HG03175 (cell line): ENCODE results near the gene NMRK1.

Experiments used
- ATAC-seq: cut with Tn5 transposase; IDR thresholded peaks from one replicate; pipeline ENCODE4 v1.9.1; 2021; ENCODE audit warnings: mild to moderate bottlenecking, moderate library complexity; ENCODE audit not compliant: unreplicated experiment

Gene NMRK1

DNA sequence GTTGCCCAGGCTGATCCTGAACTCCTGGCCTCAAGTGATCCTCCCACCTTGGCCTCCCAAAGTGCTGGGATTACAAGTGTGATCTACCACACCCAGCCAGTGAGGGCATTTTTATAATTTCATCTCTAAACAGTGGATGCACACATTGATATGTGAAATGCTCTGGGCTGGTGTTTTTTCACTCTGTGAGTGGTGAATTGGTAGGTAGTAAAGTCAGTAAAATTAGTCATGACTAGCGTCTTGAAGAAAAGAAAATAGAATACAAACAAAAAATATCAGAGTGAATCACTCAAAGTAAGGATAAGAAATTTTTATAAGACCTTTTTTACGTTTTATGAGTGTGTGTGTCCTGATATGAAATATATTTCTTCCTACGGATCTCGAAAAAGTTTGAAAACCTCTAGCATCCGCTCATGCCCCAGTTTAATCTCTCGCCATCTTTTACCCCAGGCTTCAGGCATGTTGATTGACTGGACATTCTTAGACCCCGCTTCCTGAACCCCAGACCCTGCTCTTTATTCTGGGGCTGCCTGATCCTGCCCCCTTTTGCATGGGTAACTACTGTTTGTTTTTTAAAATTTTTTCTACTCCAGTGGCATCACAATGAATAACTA, 14.3 kb upstream of the NMRK1 start:
- no peak for ATAC-seq

DNA sequence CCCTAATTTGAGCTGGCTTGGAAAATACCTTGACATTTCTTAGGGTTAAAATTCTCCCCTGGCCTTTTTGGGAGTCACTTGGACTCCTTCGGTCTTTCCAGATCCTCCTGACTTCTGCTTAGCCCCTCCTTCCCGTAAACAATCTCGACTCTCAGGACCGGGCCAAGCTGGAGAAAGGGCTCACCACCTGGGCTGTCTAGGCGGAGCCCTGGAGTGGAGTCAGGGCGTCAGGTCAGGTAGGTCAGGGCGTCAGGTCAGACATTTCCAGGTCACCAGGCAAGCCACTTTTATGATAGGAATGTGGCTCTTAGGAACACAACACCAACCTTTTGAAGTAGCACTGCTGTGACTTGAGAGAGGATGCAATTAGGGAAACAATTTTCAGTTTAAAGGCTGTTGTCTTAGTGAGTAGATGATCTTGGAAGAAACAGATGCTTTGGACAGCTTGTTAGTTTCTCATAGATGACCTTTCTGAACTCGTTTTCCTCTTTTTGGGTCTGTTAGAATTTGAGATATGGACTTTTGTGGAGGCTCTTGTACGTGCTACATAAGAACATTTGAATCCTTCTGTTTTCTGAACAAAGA, 13.1 kb upstream of the NMRK1 start:
- ATAC-seq = no peak

DNA sequence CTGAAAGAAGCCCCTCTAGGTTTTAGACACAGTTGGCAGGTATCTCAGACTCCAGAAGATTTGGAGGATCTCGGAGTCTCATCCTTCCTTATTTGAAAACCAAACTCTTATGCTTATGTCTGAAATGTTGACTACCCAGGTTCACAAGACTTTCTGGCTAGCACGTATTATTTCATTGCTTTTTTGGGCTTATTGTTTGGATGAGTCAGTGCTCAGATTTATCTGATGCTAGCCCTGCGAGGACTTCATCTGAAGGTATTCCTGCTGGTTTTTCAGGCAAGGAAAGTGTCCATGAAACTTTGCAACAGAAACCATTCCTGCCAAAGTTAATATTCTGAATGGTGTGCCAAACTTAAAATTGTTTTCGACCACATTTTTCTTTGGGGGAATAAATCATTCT, 8.8 kb upstream of the NMRK1 start:
- no peak for ATAC-seq

DNA sequence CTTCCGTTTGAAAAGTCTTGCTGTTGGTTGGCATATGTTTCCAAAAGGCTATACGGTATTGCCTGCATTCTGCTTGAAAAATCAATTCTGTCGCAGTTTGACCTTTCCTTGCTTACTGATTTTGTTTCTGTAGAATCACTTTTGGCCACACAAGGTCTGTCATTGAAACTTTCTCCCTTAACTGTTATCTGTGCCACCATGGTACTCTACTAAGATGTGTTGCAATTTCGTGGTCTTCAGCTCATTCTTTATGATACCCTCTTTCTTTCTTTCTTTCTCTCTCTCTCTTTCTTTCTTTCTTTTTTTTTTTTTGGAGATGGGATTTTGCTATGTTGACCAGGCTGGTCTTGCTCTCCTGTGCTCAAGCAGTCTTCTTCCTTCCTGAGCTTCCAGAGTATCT, 4.8 kb upstream of the NMRK1 start:
- ATAC-seq = no peak

DNA sequence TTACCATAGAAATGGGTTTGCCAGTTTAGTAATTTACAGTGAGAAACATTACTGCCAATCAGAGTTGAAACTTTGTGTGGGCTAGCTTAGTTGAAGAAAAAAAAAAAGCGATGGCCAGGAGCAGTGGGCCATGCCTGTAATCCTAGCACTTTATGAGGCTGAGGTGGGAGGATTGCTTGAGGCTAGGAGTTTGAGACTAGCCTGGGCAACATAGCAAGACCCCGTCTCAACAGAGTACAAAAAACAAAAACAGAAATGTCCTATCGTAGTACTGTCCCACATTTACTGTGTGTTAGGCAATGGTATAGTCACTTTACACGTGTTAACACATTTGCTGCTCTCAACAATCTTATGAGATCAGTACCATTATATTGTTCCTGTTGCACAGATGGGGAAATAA, 2.6 kb upstream of the NMRK1 start:
- ATAC-seq = no peak

DNA sequence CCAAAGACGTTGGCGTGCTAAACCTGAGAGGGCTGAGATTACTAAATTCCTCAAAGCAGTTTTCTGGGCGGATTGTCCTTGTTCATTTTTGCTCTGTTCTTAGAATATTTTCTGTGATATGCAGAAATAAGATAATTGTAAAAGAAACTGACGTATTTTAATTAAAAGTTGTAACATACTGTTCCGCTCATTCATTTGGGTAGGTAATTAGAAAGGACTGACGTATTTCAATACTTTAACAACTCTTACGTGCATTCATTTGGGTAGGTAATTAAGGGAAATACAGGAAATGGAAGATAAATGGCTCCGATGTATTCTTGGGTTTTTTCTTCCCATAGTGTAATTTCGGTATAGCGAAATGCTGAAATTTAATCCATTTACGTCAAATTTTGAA, 1.4 kb upstream of the NMRK1 start:
- ATAC-seq = no peak

DNA sequence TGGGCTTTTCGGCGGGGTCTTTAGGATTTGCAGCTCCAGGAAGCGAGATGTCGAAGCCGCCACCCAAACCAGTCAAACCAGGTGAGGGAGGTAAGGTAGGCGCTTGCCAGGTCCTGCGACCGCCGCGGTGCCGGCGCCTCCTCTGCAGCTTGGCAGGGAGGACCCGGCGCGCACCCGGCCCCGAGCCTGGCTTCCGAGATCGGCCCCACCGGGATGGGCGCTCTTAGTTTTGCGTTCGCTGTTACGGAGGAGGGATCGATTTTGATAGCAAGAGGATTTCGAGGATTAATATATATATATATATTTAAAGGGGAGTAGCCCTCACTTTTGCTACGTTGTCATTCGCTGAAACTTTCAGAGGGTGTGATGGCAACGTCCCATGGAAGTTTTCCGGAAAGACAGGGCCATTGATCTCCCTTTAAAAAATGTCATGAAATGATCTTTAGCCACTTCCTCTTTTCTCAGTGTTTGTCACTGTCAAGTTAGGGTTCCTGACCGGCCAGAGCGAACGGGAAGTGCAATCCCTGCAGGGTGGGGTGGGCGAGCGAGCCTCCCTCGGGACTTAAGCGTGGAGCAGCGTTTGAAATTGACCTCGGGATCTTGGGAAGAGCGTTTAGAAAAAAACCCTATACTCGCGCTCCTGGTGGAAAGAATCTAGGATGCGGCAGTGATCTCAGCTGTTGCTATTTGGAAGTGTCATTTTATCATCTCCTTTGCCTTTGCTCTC, 854 bp upstream of the NMRK1 start:
- ATAC-seq = peak; percentile 43

DNA sequence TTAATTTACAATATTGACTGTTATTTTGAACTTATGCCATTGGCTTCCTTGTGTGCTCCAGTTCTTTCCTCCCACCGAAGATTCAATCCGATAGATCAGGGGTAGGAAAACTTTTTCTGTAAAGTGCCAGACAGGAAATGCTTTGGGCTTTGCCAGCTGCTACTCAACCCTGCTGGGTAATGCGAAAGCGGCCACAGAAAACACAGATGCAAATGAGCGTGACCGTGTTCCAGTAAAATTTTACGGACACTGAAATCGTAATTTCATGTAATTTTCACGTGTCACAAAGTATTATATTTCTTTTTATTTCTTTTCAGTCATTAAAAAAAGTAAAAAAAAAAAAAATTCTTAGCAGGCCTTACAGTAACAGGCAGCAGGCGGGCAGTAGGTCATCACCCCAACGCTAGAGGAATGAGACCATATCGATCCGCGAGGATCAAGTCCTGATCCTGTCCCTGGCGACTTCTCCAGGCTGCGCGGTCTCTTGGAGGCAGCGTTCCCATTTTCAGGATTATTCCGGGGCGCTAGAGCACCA, 599 bp downstream of the NMRK1 start:
- peak; percentile 32 for ATAC-seq

DNA sequence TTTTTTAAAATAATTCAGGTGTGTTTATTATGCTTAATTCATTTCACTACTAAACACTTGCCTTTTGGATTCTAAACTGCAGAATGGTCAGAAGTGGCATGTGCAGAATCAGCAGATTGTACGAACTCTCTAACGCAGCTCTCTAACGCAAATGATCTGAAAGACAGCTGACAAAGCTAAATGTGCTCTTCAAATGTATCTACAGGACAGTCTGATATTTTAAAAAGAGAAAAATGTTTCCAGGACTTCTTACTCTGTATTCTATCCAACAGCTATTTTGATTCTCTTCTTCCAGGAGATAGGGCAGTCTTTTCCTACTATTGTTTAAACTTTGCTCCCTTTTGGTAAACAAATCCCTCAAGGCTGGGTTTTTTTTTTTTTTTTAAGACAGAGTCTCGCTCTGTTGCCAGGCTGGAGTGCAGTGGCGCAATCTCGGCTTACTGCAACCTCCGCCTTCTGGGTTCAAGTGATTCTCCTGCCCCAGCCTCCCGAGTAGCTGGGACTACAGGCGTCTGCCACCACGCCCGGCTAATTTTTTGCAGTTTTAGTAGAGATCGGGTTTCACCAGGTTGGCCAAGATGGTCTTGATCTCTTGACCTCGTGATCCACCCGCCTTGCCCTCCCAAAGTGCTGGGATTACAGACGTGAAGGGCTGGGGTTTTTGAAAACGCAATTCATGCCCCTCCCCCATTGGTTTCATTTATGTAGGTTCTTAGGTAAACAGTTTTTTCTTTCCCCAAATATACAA, 1.2 kb downstream of the NMRK1 start:
- ATAC-seq = no peak

DNA sequence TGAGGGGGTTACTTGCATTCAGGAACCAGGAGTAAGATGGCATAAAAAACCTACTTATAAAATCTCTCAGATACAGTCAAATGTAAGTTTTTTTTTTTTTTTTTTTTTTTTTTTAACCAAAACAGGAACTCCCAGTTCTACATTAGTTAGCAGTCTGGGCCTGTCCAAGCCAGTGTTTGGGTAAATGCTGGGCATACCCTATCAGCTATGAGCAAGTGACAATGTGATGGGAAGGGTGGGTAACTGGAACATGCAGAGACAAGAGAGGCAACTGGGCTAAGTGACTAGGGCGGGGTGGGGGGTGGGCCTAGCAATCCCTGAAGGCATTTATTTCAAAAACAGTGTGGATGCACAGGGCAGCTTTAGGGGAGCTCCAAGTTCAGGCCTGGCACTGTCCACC, 2.3 kb downstream of the NMRK1 start:
- ATAC-seq = no peak

DNA sequence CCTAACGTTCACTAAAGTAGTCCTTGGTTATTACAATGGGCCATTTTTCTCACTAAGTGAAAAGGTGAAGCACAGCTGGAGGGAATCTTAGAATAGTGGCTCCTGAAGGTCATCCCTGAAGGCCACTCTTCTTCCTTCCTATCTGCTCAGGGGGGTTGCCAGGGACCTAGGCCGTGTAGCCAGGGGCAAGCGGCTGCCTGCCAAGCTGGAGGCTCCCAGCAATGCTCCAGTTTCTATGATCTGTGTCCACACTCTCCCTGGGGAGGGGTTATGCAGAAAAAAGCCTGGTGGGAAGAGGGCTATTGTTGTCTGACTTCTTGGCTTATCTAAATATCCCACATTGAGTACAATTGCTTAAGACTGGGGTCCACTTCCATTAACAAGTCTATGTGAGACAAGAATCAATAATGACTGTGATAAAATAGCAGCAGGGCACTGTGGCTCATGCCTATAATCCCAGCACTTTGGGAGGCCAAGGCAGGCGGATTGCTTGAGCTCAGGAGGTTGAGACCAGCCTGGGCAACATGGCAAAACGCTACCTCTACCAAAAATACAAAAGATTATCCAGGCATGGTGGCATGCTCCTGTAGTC, 3.8 kb downstream of the NMRK1 start:
- no peak for ATAC-seq

DNA sequence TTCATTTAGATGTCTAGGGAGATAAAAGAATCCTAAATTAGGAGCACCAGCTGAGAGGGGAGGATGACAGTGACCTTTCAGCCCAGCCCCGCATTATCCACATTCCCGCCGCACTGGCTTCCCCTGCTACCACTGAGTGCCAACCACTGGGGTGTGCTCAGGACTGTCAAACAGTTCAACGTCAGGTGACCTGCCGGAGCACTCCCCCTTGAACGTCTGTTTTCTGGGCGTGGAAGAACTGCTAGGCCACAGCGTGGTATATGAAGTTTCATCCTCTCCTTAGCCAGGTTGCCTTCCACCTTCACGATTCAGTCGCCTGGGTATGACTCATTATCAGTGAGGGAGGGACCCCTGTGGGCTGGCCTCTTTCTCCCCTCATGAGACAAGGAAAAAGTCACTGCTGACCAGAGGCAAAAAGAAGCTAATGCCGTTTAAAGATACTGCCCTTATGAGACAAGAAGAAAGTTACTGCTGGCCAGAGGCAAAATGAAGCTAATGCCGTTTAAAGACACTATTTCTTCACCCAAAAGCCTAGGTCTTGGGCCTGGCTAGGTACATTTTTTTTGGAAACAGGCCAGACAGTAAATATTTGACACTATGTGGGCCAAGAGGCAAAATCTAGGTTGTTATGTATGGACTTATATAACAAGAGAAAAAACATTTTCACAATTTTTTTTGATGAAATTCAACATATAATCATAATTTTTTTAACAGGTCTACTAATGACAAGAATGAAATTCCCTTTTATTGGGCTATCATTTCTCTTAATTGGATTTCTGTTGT, 4.6 kb downstream of the NMRK1 start:
- ATAC-seq = no peak

DNA sequence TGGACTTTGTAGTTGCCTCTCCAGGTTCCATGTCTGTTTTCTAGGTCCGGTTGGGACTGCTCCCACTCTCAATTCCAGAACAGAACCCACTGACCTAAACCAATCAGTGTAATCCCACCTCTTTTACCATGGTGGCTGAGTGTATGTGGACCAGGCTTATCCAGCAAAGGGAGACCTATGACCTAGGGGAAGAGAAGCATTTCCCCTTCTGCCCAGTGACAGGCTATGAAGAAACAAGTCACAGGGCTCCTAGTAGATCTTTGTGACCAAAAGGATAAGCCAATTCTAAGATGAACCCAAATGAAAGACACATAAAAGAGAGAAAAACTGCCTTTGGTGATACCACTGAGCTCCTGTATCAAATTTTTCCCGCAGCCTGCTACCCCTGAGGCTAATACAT, 6.3 kb downstream of the NMRK1 start:
- ATAC-seq = no peak

DNA sequence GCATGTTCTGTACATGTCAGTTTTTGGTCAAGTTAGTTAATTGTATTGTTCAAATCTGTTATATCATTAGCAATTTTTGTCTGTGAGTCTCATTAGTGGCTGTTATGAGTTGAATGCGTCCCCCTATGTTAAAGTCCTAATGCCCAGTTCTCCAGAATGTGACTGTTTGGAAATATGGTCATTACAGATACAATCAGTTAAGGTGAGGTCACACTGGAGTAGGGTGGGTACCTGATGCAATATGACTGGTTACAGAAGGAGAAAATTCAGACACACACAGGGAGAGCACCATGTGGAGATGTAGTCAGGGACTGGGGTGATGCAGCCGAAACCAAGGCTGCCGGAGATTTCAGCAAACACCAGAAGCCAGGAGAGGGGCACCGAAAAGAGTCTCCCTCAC, 15.1 kb downstream of the NMRK1 start:
- ATAC-seq = no peak

DNA sequence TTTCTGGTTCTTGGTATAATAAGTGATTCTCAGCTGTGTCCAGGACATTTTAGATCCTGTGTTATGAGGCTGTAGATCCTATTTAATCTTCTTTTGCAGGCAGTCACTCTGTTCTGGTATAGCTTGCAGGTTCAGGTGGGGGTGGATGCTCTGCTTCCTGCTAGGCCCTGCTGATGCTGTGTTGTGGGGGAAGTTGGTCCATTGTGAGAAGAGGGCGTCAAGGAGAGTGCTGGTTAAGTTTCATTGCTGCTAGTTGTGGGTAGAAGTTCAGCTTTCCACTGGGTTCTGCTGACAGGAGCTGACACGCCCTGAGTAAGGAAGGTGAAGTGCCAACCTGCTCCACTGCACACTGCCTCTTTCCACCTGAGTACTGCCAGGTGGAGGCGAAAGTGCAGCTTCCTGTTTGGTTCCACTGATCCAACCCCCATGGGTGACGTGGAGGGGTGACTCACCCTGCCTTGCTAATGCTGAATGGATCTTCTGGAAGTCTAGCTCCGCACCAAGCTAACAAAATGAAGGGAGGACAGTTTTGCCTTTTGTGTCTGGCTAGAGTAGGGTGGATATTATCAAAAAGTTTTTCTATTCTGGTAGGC, 16.3 kb downstream of the NMRK1 start:
- ATAC-seq = peak; percentile 52

DNA sequence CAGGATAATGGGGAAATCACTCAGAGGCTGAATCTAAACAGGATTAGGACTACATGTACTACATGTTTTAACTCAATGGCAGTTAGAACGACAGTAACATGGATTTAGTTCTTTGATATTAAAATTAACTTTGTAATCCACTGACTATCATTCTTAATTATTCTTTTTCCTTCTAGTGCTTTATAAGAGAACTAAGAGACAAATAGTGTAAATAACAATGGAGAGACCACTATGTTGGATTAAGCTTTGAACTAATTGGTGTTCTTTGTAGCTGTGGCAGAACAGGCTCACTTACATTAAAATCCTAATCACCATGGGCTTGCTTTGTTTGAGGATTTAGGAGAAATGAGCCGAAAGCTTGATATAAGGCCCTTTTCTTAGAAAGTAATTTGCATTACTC, 18.8 kb downstream of the NMRK1 start:
- ATAC-seq = no peak

DNA sequence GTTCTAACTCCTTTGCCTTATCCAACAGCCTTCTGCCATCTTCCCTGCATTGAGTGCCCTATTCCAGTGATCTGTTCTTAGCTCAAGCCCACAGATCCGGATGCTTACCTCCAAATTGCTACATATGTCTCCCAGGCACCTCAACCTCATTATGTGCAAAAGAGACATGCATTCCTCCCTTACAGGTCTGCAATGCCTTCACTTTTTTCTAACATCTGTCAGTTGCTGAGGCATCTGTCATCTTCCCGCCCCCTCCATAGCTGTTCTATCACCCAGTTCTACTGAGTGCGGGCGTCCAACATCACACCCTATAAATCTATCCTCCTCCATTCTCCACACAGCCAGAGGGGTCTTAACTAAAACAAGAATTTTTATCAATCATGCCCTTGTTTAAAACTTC, 20.1 kb downstream of the NMRK1 start:
- ATAC-seq = no peak

DNA sequence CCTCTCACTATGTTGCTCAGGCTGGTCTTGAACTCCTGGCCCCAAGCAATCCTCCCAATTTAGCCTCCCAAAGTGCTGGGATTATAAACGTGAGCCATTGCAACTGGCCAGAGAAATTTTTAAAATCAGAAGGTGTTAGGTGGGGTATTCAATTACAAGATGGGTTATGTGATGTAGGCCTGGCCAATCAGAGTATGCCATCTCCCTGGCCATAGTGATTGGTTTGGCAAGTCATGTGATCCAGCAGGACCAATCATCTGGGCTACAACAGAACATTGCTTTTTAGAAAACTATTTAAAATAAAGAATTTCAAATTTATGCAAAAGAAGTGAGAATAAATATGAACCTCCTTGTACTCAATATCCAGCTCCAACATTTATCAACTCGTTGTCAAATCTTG, 22.4 kb downstream of the NMRK1 start:
- no peak for ATAC-seq

DNA sequence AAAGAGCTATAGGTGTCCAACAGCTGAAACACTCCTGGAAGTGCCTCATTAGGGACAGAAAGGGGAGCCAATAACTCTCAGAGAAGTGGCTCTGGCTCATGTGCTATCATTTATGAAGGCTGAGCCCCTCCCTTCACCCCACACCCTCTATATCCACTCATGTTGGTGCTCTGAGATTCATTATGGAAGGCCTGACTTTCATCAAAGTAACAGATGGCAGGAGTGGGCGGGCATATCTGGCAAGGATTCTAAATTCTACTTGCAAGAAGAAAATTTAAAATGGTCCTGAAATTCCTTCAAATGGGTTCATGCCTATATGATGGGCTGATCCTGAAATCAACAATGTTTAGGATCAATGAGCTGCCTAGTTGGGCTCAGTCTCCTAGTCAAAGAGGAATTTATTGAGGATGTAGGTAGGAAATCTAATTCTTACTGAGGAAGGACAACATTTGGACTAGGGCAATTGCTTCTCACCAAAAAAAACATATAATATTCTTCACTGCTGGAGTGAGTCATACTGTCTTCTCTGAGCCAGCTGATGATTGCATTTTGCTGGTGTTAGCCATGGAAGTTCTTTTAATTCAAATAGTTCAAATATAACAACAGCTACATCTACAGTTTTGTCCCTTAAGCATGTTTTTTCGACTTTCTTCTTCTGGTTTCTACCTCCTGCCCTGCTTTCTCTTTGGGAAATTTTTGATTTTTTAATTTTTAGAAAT, 23.5 kb downstream of the NMRK1 start:
- no peak for ATAC-seq
